Raji (cell line): Measurements from ENCODE around the gene PLCD3.

Experiments
- POLR2A ChIP-seq: IDR thresholded peaks from 2 replicates; pipeline ENCODE4 v1.6.1; 2011; ENCODE audit warnings: low read depth, low read length, control low read depth; ENCODE audit not compliant: insufficient read depth

PLCD3 gene

GRCh38 chr17:45129940-45130680 lies 2.2 kb downstream of the PLCD3 start:
- no peak for TF ChIP-seq POLR2A

- no peak for TF ChIP-seq POLR2A
These were observed 2.8 kb downstream of the PLCD3 start for GRCh38 chr17:45129426-45129939.

- TF ChIP-seq POLR2A = no peak
These were observed 3.3 kb downstream of the PLCD3 start for GRCh38 chr17:45128989-45129388.

- TF ChIP-seq POLR2A = no peak
These were observed 4.0 kb downstream of the PLCD3 start for GRCh38 chr17:45128331-45128730.

GRCh38 chr17:45127548-45128300 lies 4.6 kb downstream of the PLCD3 start:
- no peak for TF ChIP-seq POLR2A

GRCh38 chr17:45127207-45127547 lies 5.1 kb downstream of the PLCD3 start:
- no peak for TF ChIP-seq POLR2A

GRCh38 chr17:45125509-45125908 lies 6.8 kb downstream of the PLCD3 start:
- no peak for TF ChIP-seq POLR2A

- no peak for TF ChIP-seq POLR2A
These were observed 8.2 kb downstream of the PLCD3 start for GRCh38 chr17:45123930-45124796.

GRCh38 chr17:45123076-45123770 lies 9.1 kb downstream of the PLCD3 start:
- TF ChIP-seq POLR2A = no peak

- TF ChIP-seq POLR2A = no peak
These were observed 11.3 kb downstream of the PLCD3 start for GRCh38 chr17:45121055-45121454.

GRCh38 chr17:45120558-45120957 lies 11.8 kb downstream of the PLCD3 start:
- TF ChIP-seq POLR2A = no peak

- no peak for TF ChIP-seq POLR2A
These were observed 12.4 kb downstream of the PLCD3 start for GRCh38 chr17:45119964-45120363.

GRCh38 chr17:45118691-45119090 lies 13.6 kb downstream of the PLCD3 start:
- no peak for TF ChIP-seq POLR2A

- no peak for TF ChIP-seq POLR2A
These were observed 14.3 kb downstream of the PLCD3 start for GRCh38 chr17:45117848-45118646.
